Astrocyte of the cerebellum (primary cell): ENCODE data around the gene STPG3.

Experiments used
- DNase-seq: peaks from one replicate; pipeline ENCODE4 v3.0.0-alpha.2; 2011; ENCODE audit warnings: low read depth
- H3K4me3 ChIP-seq: 2 replicates; pipeline ENCODE4 v1.5.1; 2011; ENCODE audit warnings: mild to moderate bottlenecking, low read depth, low read length, moderate library complexity
- CTCF ChIP-seq: IDR thresholded peaks from 2 replicates; pipeline ENCODE4 v1.5.1; 2012; ENCODE audit warnings: low read length, low read depth, moderate library complexity, mild to moderate bottlenecking; ENCODE audit errors: missing control alignments
- in situ Hi-C: cut with HindIII; loops from 2 replicates; pipeline ENCODE4 v1.10.0; 2017; ENCODE audit warnings: low sequenced_read_pairs

The STPG3 gene

DNA sequence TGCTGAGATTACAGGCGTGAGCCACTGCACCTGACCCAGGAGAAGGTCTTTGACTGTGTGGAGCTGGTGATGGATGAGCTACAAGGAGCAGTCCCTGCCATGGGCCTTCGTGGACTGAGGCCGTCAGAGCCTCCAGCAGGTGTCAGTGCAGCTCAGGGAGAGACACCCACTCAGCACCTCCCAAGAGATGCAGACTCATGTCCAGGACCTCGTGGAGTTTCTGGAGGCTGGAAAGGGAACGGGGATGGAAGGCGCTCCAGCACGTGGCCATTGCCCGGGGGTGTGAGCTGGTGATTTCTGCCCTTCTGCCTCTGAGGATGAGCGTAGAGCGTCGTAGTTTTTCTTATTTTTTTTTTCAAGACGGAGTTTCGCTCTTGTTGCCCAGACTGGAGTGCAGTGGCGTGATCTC lies 35.9 kb downstream of the STPG3 start:
- DNase-seq = no peak
- H3K4me3 ChIP-seq = no peak overlapping the region
- in situ Hi-C loops = no loop called here
- peak; percentile 69 for TF ChIP-seq CTCF

DNA sequence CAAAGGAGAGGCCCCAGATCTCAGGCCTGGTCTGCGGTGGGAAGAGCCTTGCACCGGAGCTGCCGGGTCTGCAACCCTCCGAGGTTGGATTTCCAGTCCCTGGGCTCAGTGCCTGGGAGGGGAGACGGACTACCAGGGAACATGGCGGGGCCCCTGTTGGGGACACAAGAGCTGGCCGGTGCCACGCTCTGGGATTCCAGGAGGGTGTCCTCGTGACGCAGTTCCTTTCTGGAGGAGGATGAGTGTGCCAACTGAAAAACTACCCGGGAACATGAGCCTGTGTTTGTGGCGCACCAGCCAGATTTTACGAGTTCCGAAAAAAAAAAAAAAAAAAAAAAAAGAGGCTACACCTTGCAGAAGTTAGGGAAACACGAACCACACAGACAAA lies 42.0 kb downstream of the STPG3 start:
- TF ChIP-seq CTCF = no peak

DNA sequence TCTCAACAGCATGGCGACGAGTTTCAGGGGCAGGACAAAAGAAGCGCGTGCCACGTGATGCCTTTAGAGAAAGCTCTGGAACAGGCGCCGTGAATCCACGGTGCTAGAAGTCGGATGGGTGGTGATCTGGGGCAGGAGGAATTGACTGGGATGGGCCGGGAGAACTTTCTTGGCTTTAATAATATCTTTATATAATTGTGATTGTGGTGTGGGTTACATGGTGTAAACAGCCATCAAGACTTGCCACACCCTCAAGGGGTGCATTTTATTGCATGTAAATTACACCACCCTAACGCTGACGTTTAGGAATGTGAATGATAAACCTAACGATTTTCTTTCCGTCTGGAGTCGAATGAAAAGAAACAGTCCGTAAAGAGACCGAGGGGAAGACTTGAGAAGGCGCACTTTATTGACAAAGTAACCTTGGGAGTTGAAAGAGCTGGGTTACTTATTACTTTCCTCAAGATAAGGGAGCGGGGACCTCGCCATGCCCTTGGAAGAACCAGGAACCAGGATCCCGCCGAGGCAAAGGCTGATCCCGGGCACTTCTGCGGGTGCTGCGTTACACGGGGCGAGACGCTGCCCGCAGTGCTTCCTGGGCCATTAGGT lies 42.5 kb downstream of the STPG3 start:
- in situ Hi-C loops = no loop called here
- TF ChIP-seq CTCF = no peak
- no peak for DNase-seq
- no peak overlapping the region for H3K4me3 ChIP-seq

More for the DNA sequence above, 42.0 kb downstream of the STPG3 start:
- H3K4me3 ChIP-seq = no peak overlapping the region
- no peak for DNase-seq
- in situ Hi-C loops = no loop called here

DNA sequence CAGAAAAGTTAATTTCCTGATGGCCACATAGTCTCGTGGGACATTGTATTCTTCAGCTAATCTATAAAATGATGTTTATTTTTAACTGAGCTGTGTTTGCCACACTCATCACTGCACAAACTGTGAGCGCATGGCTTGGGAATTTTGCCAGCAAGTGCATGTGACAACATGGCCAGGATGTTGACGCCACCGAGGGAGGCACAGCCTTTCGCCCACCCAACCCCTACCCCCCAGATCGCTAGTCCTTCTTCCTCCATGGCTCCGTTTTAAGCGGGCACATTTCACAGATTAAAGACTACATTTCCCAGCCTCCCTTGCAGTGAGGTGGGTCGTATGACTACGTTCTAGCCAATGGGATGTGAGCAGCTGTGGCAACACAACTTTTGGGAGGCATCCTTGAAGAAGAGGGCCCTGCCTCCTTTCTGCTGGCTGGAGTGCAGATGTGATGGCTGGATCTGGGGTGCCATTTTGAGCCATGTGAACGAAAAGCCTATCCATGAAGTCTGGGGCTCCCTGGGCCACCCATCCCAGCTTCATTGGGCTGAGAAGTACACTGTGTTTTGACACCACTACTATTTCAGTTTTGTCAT lies 43.1 kb downstream of the STPG3 start:
- no peak for TF ChIP-seq CTCF
- in situ Hi-C loops = no loop called here
- no peak for DNase-seq
- H3K4me3 ChIP-seq = no peak overlapping the region

DNA sequence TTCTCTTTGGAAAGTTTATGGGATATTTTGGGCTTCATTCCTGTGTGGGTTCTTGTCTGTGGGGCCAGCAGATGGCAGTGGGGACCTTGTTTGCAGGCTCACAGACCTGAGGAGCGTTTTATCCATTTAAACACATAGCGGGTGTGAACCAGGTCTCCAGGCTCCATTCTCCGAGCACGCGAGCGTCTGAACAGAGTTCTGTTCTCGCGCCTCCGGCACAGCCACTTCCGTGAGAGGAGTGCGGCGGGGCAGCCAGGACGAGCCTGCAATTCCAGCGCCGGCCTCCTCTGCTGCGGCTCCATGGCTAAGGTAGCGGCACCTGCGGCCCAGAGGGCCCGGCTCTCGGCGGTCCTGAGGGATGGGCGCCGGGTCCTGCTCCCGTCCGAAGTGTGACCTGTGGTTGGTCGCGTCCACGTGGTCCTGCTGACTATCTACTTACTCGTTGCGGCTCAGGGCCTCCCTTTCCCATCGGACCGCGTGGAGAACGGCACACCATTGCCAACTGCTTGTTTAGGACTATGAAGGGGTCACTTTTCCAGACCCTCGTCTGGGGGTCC lies 43.7 kb downstream of the STPG3 start:
- peak; percentile 40 for TF ChIP-seq CTCF
- in situ Hi-C loops = no loop called here
- DNase-seq = no peak
- H3K4me3 ChIP-seq = no peak overlapping the region

- H3K4me3 ChIP-seq = no peak overlapping the region
- in situ Hi-C loops = no loop called here
- DNase-seq = no peak
- TF ChIP-seq CTCF = peak; percentile 28
Observed at GRCh38 chr9:137295238-137295811, 44.2 kb downstream of the STPG3 start.
